HepG2 (cell line): ENCODE measurements around the gene SAPCD2. TPM values are rescaled to one million over a fixed set of nuclear protein-coding genes. Genes with fewer than 3 reads are reported as not detected.

Experiments used
- FOXK1 ChIP-seq: sonication (generic); formaldehyde crosslinking; IDR thresholded peaks from 2 replicates; pipeline ENCODE4 v1.4.0; 2020; ENCODE audit warnings: low read depth, missing genetic modification reagents, borderline replicate concordance
- GATAD1 ChIP-seq: IDR thresholded peaks from 2 replicates; pipeline ENCODE4 v1.6.1; 2016; ENCODE audit warnings: missing genetic modification reagents, missing compliant biosample characterization
- HHEX ChIP-seq: IDR thresholded peaks from 2 replicates; pipeline ENCODE4 v1.6.1; 2016; ENCODE audit warnings: control low read depth
- KMT2A ChIP-seq: sonication (generic); formaldehyde crosslinking; IDR thresholded peaks from 2 replicates; pipeline ENCODE4 v1.4.0; 2020; ENCODE audit warnings: missing genetic modification reagents
- RBAK ChIP-seq: sonication (generic); formaldehyde crosslinking; IDR thresholded peaks from 2 replicates; pipeline ENCODE4 v1.5.1; 2020; ENCODE audit warnings: mild to moderate bottlenecking, missing genetic modification reagents
- TAF15 ChIP-seq: fragments of 200-400 bp; formaldehyde crosslinking; IDR thresholded peaks from one replicate; pipeline ENCODE4 v1.6.1; 2018; ENCODE audit warnings: mild to moderate bottlenecking, low read depth, low read length; ENCODE audit not compliant: poor library complexity, severe bottlenecking
- ZBTB3 ChIP-seq: sonication (generic); formaldehyde crosslinking; IDR thresholded peaks from 2 replicates; pipeline ENCODE4 v1.4.0; 2020; ENCODE audit warnings: low read depth, mild to moderate bottlenecking, moderate library complexity, missing genetic modification reagents, borderline replicate concordance
- ZFP62 ChIP-seq: sonication (generic); formaldehyde crosslinking; IDR thresholded peaks from 2 replicates; pipeline ENCODE4 v1.4.0; 2020; ENCODE audit warnings: missing genetic modification reagents
- ZNF33A ChIP-seq: sonication (generic); formaldehyde crosslinking; IDR thresholded peaks from 2 replicates; pipeline ENCODE4 v1.5.1; 2020; ENCODE audit warnings: missing genetic modification reagents, mild to moderate bottlenecking, moderate library complexity, borderline replicate concordance
- ZNF350 ChIP-seq: sonication (generic); formaldehyde crosslinking; IDR thresholded peaks from 2 replicates; pipeline ENCODE4 v1.4.0; 2020; ENCODE audit warnings: mild to moderate bottlenecking, low read depth, missing genetic modification reagents, borderline replicate concordance
- ZNF501 ChIP-seq: sonication (generic); formaldehyde crosslinking; IDR thresholded peaks from 2 replicates; pipeline ENCODE4 v1.5.1; 2020; ENCODE audit warnings: mild to moderate bottlenecking, moderate library complexity, missing genetic modification reagents
- polyA plus RNA-seq, 8 experiments: library from polyadenylated mRNA; depleted of rRNA in 3 of 8; stranded (reverse) in 7 of 8; unstranded in 1 of 8; fragments of >200 nt; fragmentation: Illumina TruSeq in 4 of 8; extraction: Trizol in 4 of 8; gene quantifications; 2 replicates each; pipeline versions ENCODE4 v1.2.1 to v1.2.3, GENCODE V29; 2011 to 2016; ENCODE audit warnings: low read depth in 4 of 8, missing spikeins in 1 of 8, mixed read lengths in 1 of 8; ENCODE audit not compliant: insufficient read depth in 1 of 8
- total RNA-seq, 5 experiments: library from RNA; depleted of rRNA; stranded (reverse); fragments of >200 nt; fragmentation: Illumina TruSeq; extraction: Trizol; gene quantifications; 2 replicates each; pipeline ENCODE4 v1.2.3, GENCODE V29; 2016; ENCODE audit warnings: low read depth in 1 of 5
- TF ChIP-seq, protein P1 (sequence below): IDR thresholded peaks from 2 replicates; pipeline ENCODE4 v1.6.1; 2016
- TF ChIP-seq, protein P2 (sequence below): sonication (generic); formaldehyde crosslinking; IDR thresholded peaks from 2 replicates; pipeline ENCODE4 v1.4.0; 2020; ENCODE audit warnings: low read depth, mild to moderate bottlenecking, missing genetic modification reagents
- TF ChIP-seq, protein P3 (sequence below): IDR thresholded peaks from 2 replicates; pipeline ENCODE4 v1.6.1; 2016
- TF ChIP-seq, protein P4 (sequence below): sonication (generic); formaldehyde crosslinking; conservative IDR thresholded peaks from 2 replicates; pipeline ENCODE4 v1.8.1; 2023; ENCODE audit warnings: missing genetic modification reagents
- TF ChIP-seq, protein P5 (sequence below): sonication (generic); formaldehyde crosslinking; IDR thresholded peaks from 2 replicates; pipeline ENCODE4 v1.4.0; 2020; ENCODE audit warnings: missing genetic modification reagents, borderline replicate concordance
- TF ChIP-seq, protein P6 (sequence below): sonication (generic); formaldehyde crosslinking; IDR thresholded peaks from 2 replicates; pipeline ENCODE4 v1.4.0; 2020; ENCODE audit warnings: missing genetic modification reagents, borderline replicate concordance

The SAPCD2 gene
- total and polyA plus RNA-seq, 2 of the 13 experiments (the other 11 are each of a cell fraction or from before 2014, with no cell fraction given) = 21.9 to 42.8 TPM

DNA sequence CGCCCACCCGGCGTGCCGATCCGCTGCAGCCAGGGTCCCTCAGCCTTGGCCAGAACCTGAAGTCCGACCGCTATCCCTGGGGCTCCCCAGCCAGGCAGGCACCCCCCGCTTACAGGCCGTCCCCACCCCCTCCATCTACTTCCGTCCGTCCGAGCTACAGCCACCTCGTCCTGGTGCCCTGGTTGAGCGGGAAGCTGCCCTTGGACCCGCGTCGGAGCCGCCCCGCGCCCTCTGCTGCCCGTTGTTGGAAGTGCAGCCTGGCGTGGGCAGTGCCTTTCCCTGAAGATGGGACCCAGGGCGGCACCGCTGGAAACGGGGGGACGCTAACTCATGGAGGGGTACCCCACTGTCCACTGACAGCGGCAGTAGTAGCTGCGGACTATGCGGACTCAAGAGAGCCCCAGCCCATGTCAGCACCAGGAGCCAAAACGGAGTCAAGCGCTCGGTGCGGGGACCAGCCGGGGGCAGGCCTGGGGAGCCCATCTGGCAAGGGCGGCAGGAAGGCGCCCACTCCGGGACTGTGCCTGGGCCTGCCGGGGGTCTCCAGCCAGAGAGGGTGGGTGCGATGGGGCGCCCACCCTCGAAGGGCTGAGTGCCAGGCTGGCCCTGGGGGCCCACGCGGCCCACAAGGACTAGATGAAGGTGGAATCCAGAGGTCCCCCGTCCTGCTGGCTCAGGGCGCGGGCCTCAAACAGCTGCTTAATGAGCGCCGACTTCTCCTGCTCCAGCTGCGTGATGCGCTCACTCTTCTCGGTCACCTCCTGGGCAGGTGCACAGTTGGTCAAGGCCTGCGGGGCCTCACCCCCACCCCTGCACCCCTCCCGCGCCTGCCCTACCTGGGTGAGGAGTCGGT lies 6.1 kb downstream of the SAPCD2 start (continued):
- TF ChIP-seq, protein P1, sequence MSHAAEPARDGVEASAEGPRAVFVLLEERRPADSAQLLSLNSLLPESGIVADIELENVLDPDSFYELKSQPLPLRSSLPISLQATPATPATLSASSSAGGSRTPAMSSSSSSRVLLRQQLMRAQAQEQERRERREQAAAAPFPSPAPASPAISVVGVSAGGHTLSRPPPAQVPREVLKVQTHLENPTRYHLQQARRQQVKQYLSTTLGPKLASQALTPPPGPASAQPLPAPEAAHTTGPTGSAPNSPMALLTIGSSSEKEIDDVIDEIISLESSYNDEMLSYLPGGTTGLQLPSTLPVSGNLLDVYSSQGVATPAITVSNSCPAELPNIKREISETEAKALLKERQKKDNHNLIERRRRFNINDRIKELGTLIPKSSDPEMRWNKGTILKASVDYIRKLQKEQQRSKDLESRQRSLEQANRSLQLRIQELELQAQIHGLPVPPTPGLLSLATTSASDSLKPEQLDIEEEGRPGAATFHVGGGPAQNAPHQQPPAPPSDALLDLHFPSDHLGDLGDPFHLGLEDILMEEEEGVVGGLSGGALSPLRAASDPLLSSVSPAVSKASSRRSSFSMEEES (CRISPR knock-in tag) = no peak
- TF ChIP-seq, protein P2, sequence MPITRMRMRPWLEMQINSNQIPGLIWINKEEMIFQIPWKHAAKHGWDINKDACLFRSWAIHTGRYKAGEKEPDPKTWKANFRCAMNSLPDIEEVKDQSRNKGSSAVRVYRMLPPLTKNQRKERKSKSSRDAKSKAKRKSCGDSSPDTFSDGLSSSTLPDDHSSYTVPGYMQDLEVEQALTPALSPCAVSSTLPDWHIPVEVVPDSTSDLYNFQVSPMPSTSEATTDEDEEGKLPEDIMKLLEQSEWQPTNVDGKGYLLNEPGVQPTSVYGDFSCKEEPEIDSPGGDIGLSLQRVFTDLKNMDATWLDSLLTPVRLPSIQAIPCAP (CRISPR knock-in tag) = no peak
- TF ChIP-seq ZNF33A (CRISPR knock-in tag) (no peak), KMT2A (CRISPR knock-in tag) (no peak), GATAD1 (0 out of 2 replicates have a peak, but pooled peaks have one; percentile 22), HHEX (no peak), ZFP62 (no peak), ZBTB3 (CRISPR knock-in tag) (no peak), ZNF501 (CRISPR knock-in tag) (0 out of 2 replicates have a peak, but pooled peaks have one; percentile 48), ZNF350 (CRISPR knock-in tag) (peak; percentile 45; the same call in 1 of the 2 replicates), TAF15 (peak; percentile 26), FOXK1 (CRISPR knock-in tag) (no peak), RBAK (no peak)
- TF ChIP-seq, protein P3, sequence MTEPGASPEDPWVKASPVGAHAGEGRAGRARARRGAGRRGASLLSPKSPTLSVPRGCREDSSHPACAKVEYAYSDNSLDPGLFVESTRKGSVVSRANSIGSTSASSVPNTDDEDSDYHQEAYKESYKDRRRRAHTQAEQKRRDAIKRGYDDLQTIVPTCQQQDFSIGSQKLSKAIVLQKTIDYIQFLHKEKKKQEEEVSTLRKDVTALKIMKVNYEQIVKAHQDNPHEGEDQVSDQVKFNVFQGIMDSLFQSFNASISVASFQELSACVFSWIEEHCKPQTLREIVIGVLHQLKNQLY (CRISPR knock-in tag) = no peak
- TF ChIP-seq, protein P4, sequence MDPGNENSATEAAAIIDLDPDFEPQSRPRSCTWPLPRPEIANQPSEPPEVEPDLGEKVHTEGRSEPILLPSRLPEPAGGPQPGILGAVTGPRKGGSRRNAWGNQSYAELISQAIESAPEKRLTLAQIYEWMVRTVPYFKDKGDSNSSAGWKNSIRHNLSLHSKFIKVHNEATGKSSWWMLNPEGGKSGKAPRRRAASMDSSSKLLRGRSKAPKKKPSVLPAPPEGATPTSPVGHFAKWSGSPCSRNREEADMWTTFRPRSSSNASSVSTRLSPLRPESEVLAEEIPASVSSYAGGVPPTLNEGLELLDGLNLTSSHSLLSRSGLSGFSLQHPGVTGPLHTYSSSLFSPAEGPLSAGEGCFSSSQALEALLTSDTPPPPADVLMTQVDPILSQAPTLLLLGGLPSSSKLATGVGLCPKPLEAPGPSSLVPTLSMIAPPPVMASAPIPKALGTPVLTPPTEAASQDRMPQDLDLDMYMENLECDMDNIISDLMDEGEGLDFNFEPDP (CRISPR knock-in tag) = no peak
- TF ChIP-seq, protein P5, sequence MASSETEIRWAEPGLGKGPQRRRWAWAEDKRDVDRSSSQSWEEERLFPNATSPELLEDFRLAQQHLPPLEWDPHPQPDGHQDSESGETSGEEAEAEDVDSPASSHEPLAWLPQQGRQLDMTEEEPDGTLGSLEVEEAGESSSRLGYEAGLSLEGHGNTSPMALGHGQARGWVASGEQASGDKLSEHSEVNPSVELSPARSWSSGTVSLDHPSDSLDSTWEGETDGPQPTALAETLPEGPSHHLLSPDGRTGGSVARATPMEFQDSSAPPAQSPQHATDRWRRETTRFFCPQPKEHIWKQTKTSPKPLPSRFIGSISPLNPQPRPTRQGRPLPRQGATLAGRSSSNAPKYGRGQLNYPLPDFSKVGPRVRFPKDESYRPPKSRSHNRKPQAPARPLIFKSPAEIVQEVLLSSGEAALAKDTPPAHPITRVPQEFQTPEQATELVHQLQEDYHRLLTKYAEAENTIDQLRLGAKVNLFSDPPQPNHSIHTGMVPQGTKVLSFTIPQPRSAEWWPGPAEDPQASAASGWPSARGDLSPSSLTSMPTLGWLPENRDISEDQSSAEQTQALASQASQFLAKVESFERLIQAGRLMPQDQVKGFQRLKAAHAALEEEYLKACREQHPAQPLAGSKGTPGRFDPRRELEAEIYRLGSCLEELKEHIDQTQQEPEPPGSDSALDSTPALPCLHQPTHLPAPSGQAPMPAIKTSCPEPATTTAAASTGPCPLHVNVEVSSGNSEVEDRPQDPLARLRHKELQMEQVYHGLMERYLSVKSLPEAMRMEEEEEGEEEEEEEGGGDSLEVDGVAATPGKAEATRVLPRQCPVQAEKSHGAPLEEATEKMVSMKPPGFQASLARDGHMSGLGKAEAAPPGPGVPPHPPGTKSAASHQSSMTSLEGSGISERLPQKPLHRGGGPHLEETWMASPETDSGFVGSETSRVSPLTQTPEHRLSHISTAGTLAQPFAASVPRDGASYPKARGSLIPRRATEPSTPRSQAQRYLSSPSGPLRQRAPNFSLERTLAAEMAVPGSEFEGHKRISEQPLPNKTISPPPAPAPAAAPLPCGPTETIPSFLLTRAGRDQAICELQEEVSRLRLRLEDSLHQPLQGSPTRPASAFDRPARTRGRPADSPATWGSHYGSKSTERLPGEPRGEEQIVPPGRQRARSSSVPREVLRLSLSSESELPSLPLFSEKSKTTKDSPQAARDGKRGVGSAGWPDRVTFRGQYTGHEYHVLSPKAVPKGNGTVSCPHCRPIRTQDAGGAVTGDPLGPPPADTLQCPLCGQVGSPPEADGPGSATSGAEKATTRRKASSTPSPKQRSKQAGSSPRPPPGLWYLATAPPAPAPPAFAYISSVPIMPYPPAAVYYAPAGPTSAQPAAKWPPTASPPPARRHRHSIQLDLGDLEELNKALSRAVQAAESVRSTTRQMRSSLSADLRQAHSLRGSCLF = no peak
- TF ChIP-seq, protein P6, sequence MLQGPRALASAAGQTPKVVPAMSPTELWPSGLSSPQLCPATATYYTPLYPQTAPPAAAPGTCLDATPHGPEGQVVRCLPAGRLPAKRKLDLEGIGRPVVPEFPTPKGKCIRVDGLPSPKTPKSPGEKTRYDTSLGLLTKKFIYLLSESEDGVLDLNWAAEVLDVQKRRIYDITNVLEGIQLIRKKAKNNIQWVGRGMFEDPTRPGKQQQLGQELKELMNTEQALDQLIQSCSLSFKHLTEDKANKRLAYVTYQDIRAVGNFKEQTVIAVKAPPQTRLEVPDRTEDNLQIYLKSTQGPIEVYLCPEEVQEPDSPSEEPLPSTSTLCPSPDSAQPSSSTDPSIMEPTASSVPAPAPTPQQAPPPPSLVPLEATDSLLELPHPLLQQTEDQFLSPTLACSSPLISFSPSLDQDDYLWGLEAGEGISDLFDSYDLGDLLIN (CRISPR knock-in tag) = no peak
